IMR-90 (cell line): ENCODE data around the gene CLEC3B. TPM values are rescaled to one million over a fixed set of nuclear protein-coding genes. Genes with fewer than 3 reads are reported as not detected.

ENCODE experiments used
- ATAC-seq: fragments of 200-7000 bp; cut with Tn5 transposase; 2 replicates; pipeline ENCODE4 v1.9.1; 2020; ENCODE audit warnings: low read depth, mild to moderate bottlenecking, moderate library complexity
- BruUV-seq: library from RNA; stranded (reverse); fragments of 400-500 nt; replicated peaks from 2 replicates; lab custom pipeline; 2021; lab: Mats Ljungman, UMichigan
- CTCF ChIA-PET: fragments of 300-600 bp; formaldehyde crosslinking; extraction: SDS; loops from one replicate; lab custom pipeline; 2021; ENCODE audit warnings: antibody characterized with exemption; lab: Yijun Ruan, JAX
- POLR2A ChIA-PET: fragments of 300-600 bp; sonication (Branson Sonifier 250); formaldehyde crosslinking; loops from one replicate; lab custom pipeline; 2022; ENCODE audit warnings: antibody characterized with exemption; ENCODE audit not compliant: unreplicated experiment; lab: Charles Lee
- DNase-seq: peaks from one replicate; pipeline ENCODE4 v3.0.0; 2013
- H2AFZ ChIP-seq: replicated peaks from 2 replicates; pipeline ENCODE3; 2013; ENCODE audit warnings: low read length, mild to moderate bottlenecking; ENCODE audit not compliant: poor library complexity
- H2AK5ac ChIP-seq: 2 replicates; pipeline ENCODE4 v1.6.1; 2013; ENCODE audit warnings: low read depth, low read length, inconsistent platforms
- H2AK9ac ChIP-seq: replicated peaks from 2 replicates; pipeline ENCODE3; 2013; ENCODE audit warnings: mild to moderate bottlenecking, low read depth, low read length, moderate library complexity; ENCODE audit not compliant: poor library complexity
- H2BK120ac ChIP-seq: 2 replicates; pipeline ENCODE4 v1.6.1; 2013; ENCODE audit warnings: low read depth, low read length, inconsistent platforms
- H2BK15ac ChIP-seq: 3 replicates; pipeline ENCODE4 v1.6.1; 2013; ENCODE audit warnings: low read depth, low read length, inconsistent platforms
- H2BK20ac ChIP-seq: 2 replicates; pipeline ENCODE4 v1.6.1; 2013; ENCODE audit warnings: low read depth, mild to moderate bottlenecking, inconsistent platforms, low read length, moderate library complexity
- H2BK5ac ChIP-seq: 2 replicates; pipeline ENCODE4 v1.6.1; 2013; ENCODE audit warnings: mild to moderate bottlenecking, low read depth, low read length, inconsistent platforms; ENCODE audit not compliant: poor library complexity, severe bottlenecking
- H3K14ac ChIP-seq: replicated peaks from 2 replicates; pipeline ENCODE4 v1.6.1; 2013; ENCODE audit warnings: low read depth, low read length, inconsistent platforms
- H3K18ac ChIP-seq: 2 replicates; pipeline ENCODE4 v1.6.1; 2013; ENCODE audit warnings: low read depth, low read length, control low read depth
- H3K23ac ChIP-seq: 2 replicates; pipeline ENCODE4 v1.6.1; 2013; ENCODE audit warnings: low read depth, low read length, inconsistent platforms
- H3K27ac ChIP-seq: 2 replicates; pipeline ENCODE4 v1.5.1; 2013; ENCODE audit warnings: mild to moderate bottlenecking, control low read depth, low read length; ENCODE audit not compliant: insufficient read depth
- H3K27me3 ChIP-seq: 2 replicates; pipeline ENCODE4 v1.6.1; 2013; ENCODE audit warnings: low read length; ENCODE audit not compliant: control insufficient read depth, insufficient read depth
- H3K36me3 ChIP-seq: 2 replicates; pipeline ENCODE4 v1.6.1; 2013; ENCODE audit warnings: low read length, mixed read lengths; ENCODE audit not compliant: control insufficient read depth, insufficient read depth
- H3K4ac ChIP-seq: 2 replicates; pipeline ENCODE4 v1.6.1; 2013; ENCODE audit warnings: low read depth, low read length, inconsistent platforms
- H3K4me1 ChIP-seq: 2 replicates; pipeline ENCODE4 v1.6.1; 2013; ENCODE audit warnings: low read length, mixed read lengths; ENCODE audit not compliant: control insufficient read depth, insufficient read depth
- H3K4me2 ChIP-seq: 2 replicates; pipeline ENCODE4 v1.6.1; 2013; ENCODE audit warnings: low read depth, mild to moderate bottlenecking, control low read depth, low read length, moderate library complexity
- H3K4me3 ChIP-seq: 2 replicates; pipeline ENCODE4 v1.5.1; 2013; ENCODE audit warnings: low read depth, mild to moderate bottlenecking, control low read depth, low read length, moderate library complexity; ENCODE audit not compliant: insufficient read depth
- H3K56ac ChIP-seq: 2 replicates; pipeline ENCODE4 v1.6.1; 2013; ENCODE audit warnings: low read length, inconsistent platforms; ENCODE audit not compliant: insufficient read depth; ENCODE audit errors: extremely low read depth
- H3K79me1 ChIP-seq, 2 experiments: 2 replicates each; pipeline ENCODE4 v1.6.1; 2013; ENCODE audit warnings: low read length in 2 of 2, inconsistent platforms in 1 of 2, low read depth in 1 of 2
- H3K9ac ChIP-seq: 2 replicates; pipeline ENCODE4 v1.6.1; 2013; ENCODE audit warnings: low read depth, low read length, control low read depth
- H3K9me1 ChIP-seq: 2 replicates; pipeline ENCODE4 v1.6.1; 2013; ENCODE audit warnings: low read length, inconsistent platforms; ENCODE audit not compliant: insufficient read depth
- H3K9me3 ChIP-seq: 2 replicates; pipeline ENCODE4 v1.6.1; 2013; ENCODE audit warnings: low read length; ENCODE audit not compliant: control insufficient read depth, insufficient read depth
- H4K20me1 ChIP-seq: 2 replicates; pipeline ENCODE4 v1.6.1; 2013; ENCODE audit warnings: low read length, inconsistent platforms; ENCODE audit not compliant: insufficient read depth
- H4K5ac ChIP-seq: 2 replicates; pipeline ENCODE4 v1.6.1; 2013; ENCODE audit warnings: mild to moderate bottlenecking, low read depth, low read length, control low read depth
- H4K8ac ChIP-seq, 2 experiments: 2 replicates each; pipeline ENCODE4 v1.6.1; 2013; ENCODE audit warnings: low read depth in 2 of 2, low read length in 2 of 2, control low read depth in 1 of 2, inconsistent platforms in 1 of 2
- H4K91ac ChIP-seq: 2 replicates; pipeline ENCODE4 v1.6.1; 2013; ENCODE audit warnings: low read depth, low read length, inconsistent platforms; ENCODE audit not compliant: insufficient read depth
- BHLHE40 ChIP-seq: fragments of 150-350 bp; IDR thresholded peaks from 2 replicates; pipeline ENCODE4 v1.6.1; 2016; ENCODE audit warnings: mild to moderate bottlenecking, low read depth, low read length
- CEBPB ChIP-seq: IDR thresholded peaks from 2 replicates; pipeline ENCODE4 v1.6.1; 2012; ENCODE audit warnings: low read depth, low read length, improper control_type of control experiment
- CHD1 ChIP-seq: IDR thresholded peaks from 2 replicates; pipeline ENCODE4 v1.6.1; 2012; ENCODE audit warnings: low read depth, low read length, improper control_type of control experiment
- CTCF ChIP-seq: conservative IDR thresholded peaks from 2 replicates; pipeline ENCODE4 v1.5.1; 2012; ENCODE audit warnings: mild to moderate bottlenecking, low read depth, low read length, improper control_type of control experiment
- ELK1 ChIP-seq: fragments of 150-350 bp; IDR thresholded peaks from 2 replicates; pipeline ENCODE4 v1.6.1; 2016; ENCODE audit warnings: low read depth, mild to moderate bottlenecking, low read length, moderate library complexity, borderline replicate concordance
- FOS ChIP-seq: fragments of 150-350 bp; IDR thresholded peaks from 2 replicates; pipeline ENCODE4 v1.6.1; 2016; ENCODE audit warnings: low read depth, low read length
- MAFK ChIP-seq: IDR thresholded peaks from 2 replicates; pipeline ENCODE4 v1.6.1; 2012; ENCODE audit warnings: low read depth, low read length, improper control_type of control experiment
- MAZ ChIP-seq: IDR thresholded peaks from 2 replicates; pipeline ENCODE4 v1.6.1; 2012; ENCODE audit warnings: low read depth, mild to moderate bottlenecking, low read length, improper control_type of control experiment, moderate library complexity, borderline replicate concordance
- MXI1 ChIP-seq: IDR thresholded peaks from 2 replicates; pipeline ENCODE4 v1.6.1; 2012; ENCODE audit warnings: low read depth, mild to moderate bottlenecking, low read length, moderate library complexity, borderline replicate concordance
- NFE2L2 ChIP-seq: fragments of 150-350 bp; IDR thresholded peaks from 2 replicates; pipeline ENCODE4 v1.6.1; 2016; ENCODE audit warnings: low read depth, mild to moderate bottlenecking, low read length
- POLR2A ChIP-seq: IDR thresholded peaks from 2 replicates; pipeline ENCODE4 v1.6.1; 2012; ENCODE audit warnings: mild to moderate bottlenecking, low read depth, low read length
- RAD21 ChIP-seq: IDR thresholded peaks from 2 replicates; pipeline ENCODE4 v1.6.1; 2012; ENCODE audit warnings: low read length, improper control_type of control experiment
- RCOR1 ChIP-seq: IDR thresholded peaks from 2 replicates; pipeline ENCODE4 v1.6.1; 2012; ENCODE audit warnings: mild to moderate bottlenecking, low read length, improper control_type of control experiment; ENCODE audit not compliant: insufficient replicate concordance
- RFX5 ChIP-seq: IDR thresholded peaks from 2 replicates; pipeline ENCODE4 v1.8.0; 2012; ENCODE audit warnings: low read depth, mild to moderate bottlenecking, low read length, moderate library complexity
- SMC3 ChIP-seq: fragments of 150-350 bp; IDR thresholded peaks from 2 replicates; pipeline ENCODE4 v1.6.1; 2016; ENCODE audit warnings: low read depth, mild to moderate bottlenecking, antibody characterized with exemption, low read length, moderate library complexity
- USF2 ChIP-seq: fragments of 150-350 bp; IDR thresholded peaks from 2 replicates; pipeline ENCODE4 v1.6.1; 2017; ENCODE audit warnings: mild to moderate bottlenecking, antibody characterized with exemption, low read length, low read depth
- WGBS, 2 experiments: methylation state at CpG; one replicate each; pipeline versions ENCODE4 v1.1.5 to v1.1.7; 2013; ENCODE audit warnings: missing lambda C conversion rate in 2 of 2; ENCODE audit not compliant: insufficient read length in 1 of 2; ENCODE audit errors: extremely low coverage in 2 of 2; 5-methylcytosine and 5-hydroxymethylcytosine counted together
- dilution Hi-C: fragments of 300-500 bp; cut with HindIII; formaldehyde crosslinking; loops from one replicate; pipeline ENCODE4 v1.14.3; 2018; ENCODE audit warnings: low sequenced_read_pairs; ENCODE audit not compliant: unreplicated experiment
- in situ Hi-C: fragments of 300-500 bp; cut with MboI; formaldehyde crosslinking; loops from 3 replicates; pipeline ENCODE4 v1.14.3; 2019; ENCODE audit warnings: low sequenced_read_pairs, inconsistent platforms, mixed read lengths
- intact Hi-C: fragments of 100-400 bp; cut with micrococcal nuclease; formaldehyde crosslinking; loops from 2 replicates; pipeline ENCODE4 v1.10.0; 2022
- polyA plus RNA-seq, 3 experiments: library from polyadenylated mRNA; depleted of rRNA; stranded (reverse); fragments of >200 nt; gene quantifications; 2 replicates each; pipeline ENCODE4 v1.2.3, GENCODE V29; 2012; ENCODE audit warnings: low replicate concordance in 1 of 3
- total RNA-seq: library from RNA; depleted of rRNA; stranded (reverse); fragments of >200 nt; gene quantifications from 2 replicates; pipeline ENCODE4 v1.2.3, GENCODE V29; 2012

Gene CLEC3B
- total and polyA plus RNA-seq, 2 of the 4 experiments (the other 2 are of a cell fraction): 3.6 to 13.2 TPM

- Histone ChIP-seq H4K20me1 (peaks cover 49% of the 10 kb centered on the region), H3K9me3 (no peaks in the 10 kb centered on the region), H3K23ac (no peak overlapping the region; the same call in 1 of the 2 replicates), H3K4me2 (no peak overlapping the region), H4K8ac (no peak overlapping the region), H3K27ac (no peak overlapping the region), H2AFZ (no peak overlapping the region), H3K4me3 (no peak overlapping the region), H2AK9ac (no peak overlapping the region), H2BK5ac (no peak overlapping the region), H4K5ac (no peak overlapping the region), H2BK15ac (no peak overlapping the region), H3K4me1 (no peaks in the 10 kb centered on the region), H3K4ac (no peak overlapping the region), H2AK5ac (no peak overlapping the region), H3K18ac (no peak overlapping the region), H3K14ac (no peak overlapping the region), H3K36me3 (no peaks in the 10 kb centered on the region), H2BK120ac (no peak overlapping the region), H3K27me3 (no peaks in the 10 kb centered on the region), H3K9ac (no peak overlapping the region), H3K9me1 (peaks cover 8% of the 10 kb centered on the region), H3K79me1 (peaks cover 54 to 70% of the 10 kb centered on the region in 2 experiments), H2BK20ac (no peak overlapping the region), H4K91ac (no peak overlapping the region), H3K56ac (no peak overlapping the region)
- BruUV-seq: no TSS peak
- ChIA-PET CTCF (interaction anchor here (0.7 to 1.1 kb wide), 4 partner anchors 9 to 225 kb away, joined by 3 read pairs; no protein-coding TSS in a partner anchor), POLR2A (no interaction called here)
- DNase-seq: no peak
- dilution Hi-C loops (no loop called here), in situ Hi-C loops (no loop called here), intact Hi-C loops (no loop called here)
- ATAC-seq: no peak
- TF ChIP-seq CEBPB (no peak), NFE2L2 (no peak), CTCF (no peak), MXI1 (no peak), RAD21 (no peak), CHD1 (no peak), MAZ (no peak), ELK1 (no peak), RFX5 (no peak), SMC3 (no peak), RCOR1 (no peak), FOS (no peak), POLR2A (no peak), USF2 (no peak), BHLHE40 (no peak), MAFK (no peak)
- 67% methylated on average over 1 of the region's 1 CpG; no CpG with 5 or more reads in 1 of the 2 experiments for WGBS, 2 experiments
Observed at GRCh38 chr3:44983484-44983941, 42.6 kb upstream of the CLEC3B start.
